ENCODE measurements around the gene ENDOU. TPM values are rescaled to one million over a fixed set of nuclear protein-coding genes. Genes with fewer than 3 reads are reported as not detected.
"Not testable (repeated sequence)": the region's sequence is repeated elsewhere in the genome, so short reads cannot be mapped to it uniquely, and the experiment has no call there.

Gene ENDOU
- total RNA-seq, 3 donors from 2014 or later, result 0.14 TPM; not detected in 2

DNA sequence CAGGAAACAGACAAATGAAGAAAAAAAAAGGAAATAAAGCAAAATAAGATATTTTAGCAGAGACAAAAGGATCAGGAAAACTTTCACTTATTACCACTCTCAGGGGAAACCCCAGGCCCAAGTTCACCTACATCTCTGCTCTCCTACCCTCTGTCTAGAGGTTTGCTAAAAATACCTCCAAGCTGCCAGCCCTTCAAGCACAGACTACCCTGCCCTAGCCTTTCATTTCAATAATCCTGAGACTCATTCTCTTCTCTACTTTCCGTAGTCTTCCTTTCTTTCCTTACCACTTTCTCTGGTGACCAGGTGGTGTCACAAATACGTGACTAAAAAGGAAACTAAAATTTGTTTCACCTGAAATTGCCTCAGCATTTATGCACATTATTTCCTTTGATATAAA is 53.2 kb downstream of the ENDOU start:
- Mint-ChIP-seq H3K27me3 (ENCODE audit: low read depth) (no peaks in the 10 kb centered on the region), H3K36me3 (ENCODE audit: insufficient read depth) (peaks cover 51% of the 10 kb centered on the region), H3K4me1 (ENCODE audit: low read depth) (peaks cover 27% of the 10 kb centered on the region), H3K4me3 (no peak overlapping the region), H3K9me3 (no peaks in the 10 kb centered on the region)
- ATAC-seq (no peak), DNase-seq (no peak)

- not testable (repeated sequence) for ATAC-seq; DNase-seq; H3K9me3 Mint-ChIP-seq; H3K4me3 Mint-ChIP-seq; H3K27me3 Mint-ChIP-seq (ENCODE audit: low read depth)
- peaks cover 13% of the 10 kb centered on the region for H3K4me1 Mint-ChIP-seq (ENCODE audit: low read depth)
- H3K36me3 Mint-ChIP-seq (ENCODE audit: insufficient read depth), result peaks cover 33% of the 10 kb centered on the region
Measured at GRCh38 chr12:47667935-47668334, 57.4 kb downstream of the ENDOU start.

Other genes starting within 250 kb of the ENDOU start
- gene RPAP3, start 19.5 kb downstream of the ENDOU start, total RNA-seq, result 10 to 100 TPM; 60.0 to 73.9 (median 61.2) TPM
- gene RAPGEF3, start 33.4 kb upstream of the ENDOU start, total RNA-seq, result 1 to 10 TPM in 1 of 3 donors, under 1 TPM in 2; 0.55 to 1.3 (median 0.66) TPM
- 1 to 10 TPM; 4.0 to 5.2 (median 5.0) TPM for gene SLC48A1, start 47.7 kb upstream of the ENDOU start, total RNA-seq
- 100 to 1,000 TPM; 168 to 199 (median 199) TPM for gene HDAC7, start 94.4 kb upstream of the ENDOU start, total RNA-seq
- gene VDR, start 179.5 kb upstream of the ENDOU start, total RNA-seq, result 10 to 100 TPM; 83.5 to 95.1 (median 87.3) TPM
- gene TMEM106C, start 238.1 kb upstream of the ENDOU start, total RNA-seq, result 10 to 100 TPM; 60.7 to 72.8 (median 63.1) TPM

All from activated T-cell treated with anti-CD3 and anti-CD28 coated beads, Interleukin-2, amount 50 U/mL, for 4 hours (primary cell).